ENCODE data around the gene ZNF326.
"Not testable (repeated sequence)": the region's sequence is repeated elsewhere in the genome, so short reads cannot be mapped to it uniquely, and the experiment has no call there.

Gene ZNF326

GRCh38 chr1:89996450-89997110 lies 1.7 kb downstream of the ZNF326 start:
- no peak for DNase-seq (ENCODE audit: low read depth)

GRCh38 chr1:89997152-89997551 lies 2.2 kb downstream of the ZNF326 start:
- DNase-seq (ENCODE audit: low read depth) = not testable (repeated sequence)

- peak; percentile 51 for DNase-seq (ENCODE audit: low read depth)
These were observed 3.4 kb downstream of the ZNF326 start for GRCh38 chr1:89998306-89998705.

GRCh38 chr1:89999208-89999607 lies 4.3 kb downstream of the ZNF326 start:
- DNase-seq (ENCODE audit: low read depth) = peak; percentile 49

- no peak for DNase-seq (ENCODE audit: low read depth)
These were observed 4.7 kb downstream of the ZNF326 start for GRCh38 chr1:89999628-90000027.

GRCh38 chr1:90000934-90001676 lies 6.2 kb downstream of the ZNF326 start:
- no peak for DNase-seq (ENCODE audit: low read depth)

DNA sequence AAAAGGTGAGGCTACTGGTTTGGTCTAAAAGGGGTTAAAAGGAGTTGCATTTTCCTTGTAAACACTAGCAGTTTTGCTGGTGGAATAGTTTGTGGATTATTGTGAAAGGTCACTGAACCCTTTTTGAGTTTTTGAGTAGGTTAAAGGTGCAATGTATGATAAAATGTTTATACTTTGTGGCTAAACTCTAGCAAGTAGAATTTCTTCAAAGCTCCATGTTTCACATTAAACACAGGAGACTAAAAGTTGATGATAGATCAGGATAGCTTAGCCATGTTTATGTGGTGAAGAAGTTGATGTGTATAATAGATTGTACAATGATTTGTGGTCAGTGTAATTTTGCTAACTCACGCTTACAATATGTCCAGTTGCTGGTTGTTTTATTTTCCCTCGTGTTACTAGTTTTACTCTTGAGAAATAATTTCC lies 13.1 kb downstream of the ZNF326 start:
- no peak for DNase-seq (ENCODE audit: low read depth)

GRCh38 chr1:90012300-90012699 lies 17.4 kb downstream of the ZNF326 start:
- peak; percentile 6 for DNase-seq (ENCODE audit: low read depth)

DNA sequence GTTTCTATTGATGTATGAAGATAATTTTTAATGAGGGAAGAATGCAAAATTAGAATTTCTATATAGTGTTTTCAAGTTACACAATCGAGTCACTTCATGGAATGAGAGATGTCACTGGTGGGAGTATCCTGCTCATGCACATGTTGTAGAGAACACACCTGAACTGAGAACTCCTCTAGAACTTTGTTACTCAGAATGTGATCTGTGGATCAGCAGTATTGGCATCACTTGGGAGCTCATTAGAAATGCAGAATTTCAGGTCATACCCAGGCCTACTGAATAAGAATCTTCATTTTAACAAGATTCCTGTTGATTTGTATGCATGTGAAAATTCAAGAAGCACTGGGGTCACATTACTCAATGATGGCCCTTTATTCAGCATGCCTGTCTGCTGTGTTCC lies 28.8 kb downstream of the ZNF326 start:
- no peak for DNase-seq (ENCODE audit: low read depth)

DNA sequence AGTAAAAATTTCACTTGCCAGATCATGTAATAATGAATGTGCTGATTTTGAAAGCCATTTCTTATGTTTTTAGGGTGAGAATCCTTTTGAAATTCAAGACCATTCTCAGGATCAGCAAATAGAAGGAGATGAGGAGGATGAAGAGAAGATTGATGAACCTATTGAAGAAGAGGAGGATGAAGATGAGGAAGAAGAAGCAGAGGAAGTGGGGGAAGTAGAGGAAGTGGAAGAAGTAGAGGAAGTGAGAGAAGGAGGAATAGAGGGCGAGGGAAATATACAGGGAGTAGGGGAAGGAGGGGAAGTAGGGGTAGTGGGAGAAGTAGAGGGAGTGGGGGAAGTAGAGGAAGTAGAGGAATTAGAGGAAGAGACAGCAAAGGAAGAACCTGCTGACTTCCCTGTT lies 32.4 kb downstream of the ZNF326 start:
- no peak for DNase-seq (ENCODE audit: low read depth)

- no peak for DNase-seq (ENCODE audit: low read depth)
These were observed 44.7 kb downstream of the ZNF326 start for GRCh38 chr1:90039652-90040051.

DNA sequence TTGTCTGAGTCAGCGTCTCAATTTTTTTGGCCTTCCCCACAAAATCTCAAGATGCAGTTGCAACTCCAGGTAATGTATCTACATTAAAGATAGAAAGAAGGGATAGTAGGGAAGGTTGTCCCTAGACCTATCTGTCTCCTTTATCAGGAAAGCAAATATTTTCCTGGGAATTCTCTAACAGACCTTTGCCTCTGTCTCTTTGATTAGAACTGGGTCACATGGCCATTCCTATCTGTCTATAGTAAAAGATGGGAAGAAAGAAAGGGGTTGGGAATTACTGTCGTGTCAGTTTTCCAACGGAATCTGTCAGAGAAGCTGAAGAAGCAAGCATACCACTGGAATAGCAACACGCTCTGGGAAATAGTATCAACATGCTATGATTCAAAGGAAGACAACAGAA lies 48.7 kb downstream of the ZNF326 start:
- DNase-seq (ENCODE audit: low read depth) = no peak

GRCh38 chr1:90044346-90044745 lies 49.4 kb downstream of the ZNF326 start:
- no peak for DNase-seq (ENCODE audit: low read depth)

DNA sequence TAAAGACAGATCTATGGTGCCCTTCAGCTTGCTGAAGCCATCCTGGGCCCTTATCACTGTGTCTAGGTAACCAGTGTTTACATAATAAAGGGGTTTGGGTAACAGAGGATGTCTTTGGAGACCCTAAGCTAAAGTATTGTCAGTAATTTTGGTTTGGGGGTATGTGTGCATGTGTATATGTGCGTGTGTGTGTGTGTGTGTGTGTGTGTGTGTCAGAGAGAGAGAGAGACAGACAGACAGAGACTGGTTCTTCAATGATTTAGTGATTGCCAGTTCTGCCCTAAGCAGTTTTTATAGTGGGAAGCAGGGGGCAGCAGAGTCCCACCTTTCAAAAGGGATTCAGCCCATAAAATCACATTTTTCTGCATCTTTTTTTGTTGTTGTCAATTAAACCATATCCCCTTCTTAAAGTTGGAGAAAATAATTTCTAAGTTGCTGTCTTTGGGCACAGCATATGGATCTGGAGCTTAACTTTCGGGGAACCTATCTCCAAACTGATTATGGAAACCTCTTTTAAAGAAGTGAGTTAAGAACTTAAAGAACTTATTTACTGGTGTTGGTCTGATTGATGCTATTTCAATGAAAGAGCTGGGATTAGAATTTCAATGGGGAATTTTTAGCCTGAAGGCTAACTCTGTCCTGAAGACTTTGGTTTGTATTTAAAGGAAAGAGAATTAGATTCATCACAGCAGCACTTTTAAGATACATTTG lies 51.1 kb downstream of the ZNF326 start:
- DNase-seq (ENCODE audit: low read depth) = peak; percentile 13

GRCh38 chr1:90046635-90047034 lies 51.7 kb downstream of the ZNF326 start:
- no peak for DNase-seq (ENCODE audit: low read depth)

GRCh38 chr1:90048043-90048442 lies 53.1 kb downstream of the ZNF326 start:
- DNase-seq (ENCODE audit: low read depth) = peak; percentile 2

DNA sequence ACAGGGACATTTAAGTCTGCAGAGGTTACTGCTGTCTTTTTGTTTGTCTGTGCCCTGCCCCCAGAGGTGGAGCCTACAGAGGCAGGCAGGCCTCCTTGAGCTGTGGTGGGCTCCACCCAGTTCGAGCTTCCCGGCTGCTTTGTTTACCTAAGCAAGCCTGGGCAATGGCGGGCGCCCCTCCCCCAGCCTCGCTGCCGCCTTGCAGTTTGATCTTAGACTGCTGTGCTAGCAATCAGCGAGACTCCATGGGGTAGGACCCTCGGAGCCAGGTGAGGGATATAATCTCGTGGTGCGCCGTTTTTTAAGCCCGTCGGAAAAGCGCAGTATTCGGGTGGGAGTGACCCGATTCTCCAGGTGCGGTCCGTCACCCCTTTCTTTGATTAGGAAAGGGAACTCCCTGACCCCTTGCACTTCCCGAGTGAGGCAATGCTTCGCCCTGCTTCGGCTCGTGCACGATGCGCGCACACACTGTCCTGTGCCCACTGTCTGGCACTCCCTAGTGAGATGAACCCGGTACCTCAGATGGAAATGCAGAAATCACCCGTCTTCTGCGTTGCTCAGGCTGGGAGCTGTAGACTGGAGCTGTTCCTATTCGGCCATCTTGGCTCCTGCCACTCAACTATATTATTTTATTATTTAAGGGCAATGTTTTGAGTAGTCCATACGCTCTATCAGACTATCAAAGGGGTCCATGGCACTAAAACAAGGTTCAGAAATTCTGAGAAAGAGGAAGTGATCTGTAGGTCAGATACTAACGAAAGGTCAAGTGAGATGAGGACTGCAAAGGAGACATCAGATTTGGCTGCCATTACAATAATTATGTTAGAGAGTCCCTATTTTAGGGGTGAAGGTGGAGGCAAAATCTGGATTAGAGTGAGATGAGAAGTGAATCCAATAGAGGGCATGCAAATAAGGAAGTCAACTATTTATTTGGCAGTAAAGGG lies 68.1 kb downstream of the ZNF326 start:
- DNase-seq (ENCODE audit: low read depth) = not testable (repeated sequence)

DNA sequence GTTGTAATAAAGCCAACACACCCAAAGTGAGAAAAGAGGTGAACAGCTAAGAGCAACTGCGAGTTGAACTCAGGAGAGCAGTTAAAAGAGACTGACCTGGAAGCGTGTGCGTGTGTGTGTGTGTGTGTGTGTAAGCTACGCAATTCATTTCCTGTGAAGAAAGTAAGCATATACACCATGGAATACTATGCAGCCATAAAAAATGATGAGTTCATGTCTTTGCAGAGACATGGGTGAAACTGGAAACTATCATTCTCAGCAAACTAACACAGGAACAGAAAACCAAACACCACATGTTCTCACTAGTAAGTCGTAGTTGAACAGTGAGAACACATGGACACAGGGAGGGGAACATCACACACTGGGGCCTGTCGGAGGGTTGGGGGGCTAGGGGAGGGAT lies 69.2 kb downstream of the ZNF326 start:
- DNase-seq (ENCODE audit: low read depth) = not testable (repeated sequence)

GRCh38 chr1:90067194-90067931 lies 72.5 kb downstream of the ZNF326 start:
- no peak for DNase-seq (ENCODE audit: low read depth)

DNA sequence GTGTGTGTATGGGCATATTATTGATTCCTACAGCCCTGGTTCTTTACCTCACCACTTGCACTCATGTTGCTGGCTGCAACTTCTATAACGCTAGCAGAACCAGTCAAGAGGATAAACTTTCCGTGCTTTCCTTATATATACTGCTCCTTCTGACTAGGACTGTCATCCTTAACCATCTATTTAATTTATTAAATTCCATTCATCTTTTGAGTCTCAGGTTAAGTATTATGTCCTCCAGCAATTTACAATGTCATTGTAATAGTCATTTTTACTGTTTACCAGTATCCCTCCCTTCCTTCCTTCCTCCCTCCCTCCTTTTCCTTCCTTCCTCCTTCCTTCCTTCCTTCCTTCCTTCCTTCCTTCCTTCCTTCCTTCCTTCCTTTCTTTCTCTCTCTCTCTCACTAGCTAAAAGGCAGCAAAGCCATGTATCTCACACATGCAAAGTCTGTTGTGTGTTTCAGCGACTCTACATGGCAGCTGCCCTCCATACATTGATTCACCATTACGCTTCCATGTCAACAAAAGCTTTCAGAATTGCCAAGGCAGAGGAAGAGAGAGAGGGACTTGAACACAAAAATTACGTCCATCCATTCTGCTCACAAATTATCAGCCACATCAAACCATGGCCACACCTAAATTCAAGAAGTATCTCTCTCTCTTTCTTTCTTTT lies 73.8 kb downstream of the ZNF326 start:
- DNase-seq (ENCODE audit: low read depth) = no peak

- DNase-seq (ENCODE audit: low read depth) = no peak
These were observed 79.2 kb downstream of the ZNF326 start for GRCh38 chr1:90074137-90074536.
